ENCODE data around the gene FCGR3A. TPM values are rescaled to one million over a fixed set of nuclear protein-coding genes. Genes with fewer than 3 reads are reported as not detected.

The FCGR3A gene
- total RNA-seq, 2 donors from 2014 or later: not detected

DNA sequence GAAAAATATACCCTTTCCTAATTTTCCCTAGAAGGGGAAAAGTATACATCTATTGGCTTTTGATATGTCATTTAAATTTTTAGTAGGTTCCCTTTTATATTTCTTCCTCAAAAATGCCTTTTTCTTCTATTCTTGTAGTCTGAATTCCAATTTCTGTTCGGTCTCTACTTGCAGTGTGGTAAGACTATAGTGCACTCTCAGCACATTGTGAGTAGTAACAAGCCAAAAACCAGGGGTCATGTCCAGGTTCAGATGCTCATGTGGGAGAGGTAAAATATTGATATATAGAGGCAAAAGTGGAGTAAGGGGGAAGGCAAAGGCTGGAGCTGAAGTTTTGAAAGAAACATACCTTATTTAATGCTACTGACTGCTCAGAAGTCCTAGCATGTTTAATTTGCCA lies 48.4 kb downstream of the FCGR3A start:
- Histone ChIP-seq H3K27me3 (ENCODE audit: control insufficient read depth, insufficient read depth, low read length, poor library complexity, severe bottlenecking) (peaks cover 8% of the 10 kb centered on the region), H3K36me3 (ENCODE audit: control insufficient read depth, insufficient read depth, low read length) (no peaks in the 10 kb centered on the region), H3K9ac (ENCODE audit: extremely low read depth, low read length, poor library complexity, severe bottlenecking) (no peak overlapping the region), H3K9me3 (ENCODE audit: control insufficient read depth, low read length) (no peaks in the 10 kb centered on the region), H3K4me1 (ENCODE audit: control insufficient read depth, insufficient read depth, low read length) (no peaks in the 10 kb centered on the region), H3K27ac (ENCODE audit: low read depth, low read length) (no peak overlapping the region), H3K4me3 (ENCODE audit: low read length) (no peak overlapping the region)
- no peak overlapping the region for H3K27ac Mint-ChIP-seq
- DNase-seq: no peak
- 91% methylated on average over 1 of the region's 1 CpG; no CpG with 5 or more reads in 1 of the 2 experiments for WGBS, 2 experiments (ENCODE audit: insufficient coverage in 1 of 2, insufficient read length in 1 of 2)
- no peak overlapping the region for H3K4me3 Mint-ChIP-seq
- no peaks in the 10 kb centered on the region for H3K36me3 Mint-ChIP-seq (ENCODE audit: low read depth)
- TF ChIP-seq CTCF (conservative IDR thresholded peaks at IDR 0.05): no peak
- peaks cover 21% of the 10 kb centered on the region for H3K27me3 Mint-ChIP-seq (ENCODE audit: insufficient read depth)
- peaks cover 7% of the 10 kb centered on the region for H3K4me1 Mint-ChIP-seq
- no peaks in the 10 kb centered on the region for H3K9me3 Mint-ChIP-seq

DNA sequence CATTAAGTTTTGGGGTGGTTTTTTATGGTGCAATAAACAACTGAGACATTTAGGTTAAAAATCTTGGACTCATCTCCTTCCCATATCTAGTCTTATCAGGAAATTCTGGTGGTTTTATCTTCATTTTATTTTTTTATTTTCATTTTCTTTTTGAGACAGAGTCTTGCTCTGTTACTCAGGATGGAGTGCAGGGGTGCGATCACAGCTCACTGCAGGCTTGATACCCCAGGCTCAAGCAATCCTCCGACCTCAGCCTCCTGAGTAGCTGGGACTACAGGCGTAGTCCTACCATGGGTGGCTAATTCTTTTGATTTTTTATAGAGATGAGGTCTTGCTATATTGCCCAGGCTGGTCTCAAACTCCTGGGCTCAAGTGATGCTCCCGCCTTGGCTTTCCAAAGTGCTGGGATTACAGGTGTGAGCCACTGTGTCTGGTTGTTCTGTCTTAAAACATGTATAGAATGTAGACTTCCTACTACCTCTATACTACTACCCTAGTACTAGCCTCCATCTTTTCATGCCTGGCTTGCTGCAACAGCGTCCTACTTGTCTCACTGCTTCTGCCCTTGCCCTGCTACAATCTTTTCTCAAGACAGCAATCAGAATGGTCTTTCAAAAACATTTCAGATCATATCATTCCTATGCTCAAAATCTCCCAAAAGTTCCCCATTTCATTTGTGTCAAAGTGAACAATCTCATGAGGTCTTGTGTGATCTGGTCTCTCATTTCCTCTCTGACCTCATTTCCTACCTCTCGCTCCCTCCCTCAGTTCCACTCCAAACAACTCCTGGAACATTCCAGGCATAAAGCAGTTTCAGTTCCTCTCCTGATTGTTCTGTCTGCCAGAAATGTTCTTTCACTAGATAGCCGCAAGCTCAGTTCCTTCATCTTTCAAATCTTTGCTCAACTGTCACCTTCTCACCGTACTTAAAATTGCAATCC lies 50.2 kb downstream of the FCGR3A start:
- Mint-ChIP-seq H3K27ac (no peak overlapping the region), H3K4me1 (peaks cover 6% of the 10 kb centered on the region), H3K27me3 (ENCODE audit: insufficient read depth) (peaks cover 19% of the 10 kb centered on the region), H3K9me3 (no peaks in the 10 kb centered on the region), H3K4me3 (no peak overlapping the region), H3K36me3 (ENCODE audit: low read depth) (no peaks in the 10 kb centered on the region)
- TF ChIP-seq CTCF (conservative IDR thresholded peaks at IDR 0.05): no peak
- Histone ChIP-seq H3K27me3 (ENCODE audit: control insufficient read depth, insufficient read depth, low read length, poor library complexity, severe bottlenecking) (peaks cover 8% of the 10 kb centered on the region), H3K4me3 (ENCODE audit: low read length) (no peak overlapping the region), H3K4me1 (ENCODE audit: control insufficient read depth, insufficient read depth, low read length) (peaks cover under 1% of the 10 kb centered on the region), H3K27ac (ENCODE audit: low read depth, low read length) (no peak overlapping the region), H3K36me3 (ENCODE audit: control insufficient read depth, insufficient read depth, low read length) (no peaks in the 10 kb centered on the region), H3K9ac (ENCODE audit: extremely low read depth, low read length, poor library complexity, severe bottlenecking) (no peak overlapping the region), H3K9me3 (ENCODE audit: control insufficient read depth, low read length) (no peaks in the 10 kb centered on the region)
- DNase-seq: no peak
- WGBS, 2 experiments (ENCODE audit: insufficient coverage in 1 of 2, insufficient read length in 1 of 2): 91 to 95% methylated on average over 6 to 8 of the region's 8 CpGs

- Mint-ChIP-seq H3K27me3 (ENCODE audit: insufficient read depth) (peaks cover 19% of the 10 kb centered on the region), H3K9me3 (no peaks in the 10 kb centered on the region), H3K27ac (no peak overlapping the region), H3K36me3 (ENCODE audit: low read depth) (no peaks in the 10 kb centered on the region), H3K4me3 (no peak overlapping the region), H3K4me1 (peaks cover 6% of the 10 kb centered on the region)
- H3K9ac ChIP-seq (ENCODE audit: extremely low read depth, low read length, poor library complexity, severe bottlenecking): no peak overlapping the region
- no peaks in the 10 kb centered on the region for H3K9me3 ChIP-seq (ENCODE audit: control insufficient read depth, low read length)
- H3K36me3 ChIP-seq (ENCODE audit: control insufficient read depth, insufficient read depth, low read length): no peaks in the 10 kb centered on the region
- DNase-seq: no peak
- no peak for TF ChIP-seq CTCF (conservative IDR thresholded peaks at IDR 0.05)
- no peak overlapping the region for H3K4me3 ChIP-seq (ENCODE audit: low read length)
- peaks cover 8% of the 10 kb centered on the region for H3K27me3 ChIP-seq (ENCODE audit: control insufficient read depth, insufficient read depth, low read length, poor library complexity, severe bottlenecking)
- 86 to 88% methylated on average over 2 of the region's 2 CpGs for WGBS, 2 experiments (ENCODE audit: insufficient coverage in 1 of 2, insufficient read length in 1 of 2)
- no peak overlapping the region for H3K27ac ChIP-seq (ENCODE audit: low read depth, low read length)
- peaks cover 4% of the 10 kb centered on the region for H3K4me1 ChIP-seq (ENCODE audit: control insufficient read depth, insufficient read depth, low read length)
Measured at GRCh38 chr1:161498646-161499045, 51.0 kb downstream of the FCGR3A start.
